Measurements from ENCODE around the gene SND1.

Gene SND1

DNA sequence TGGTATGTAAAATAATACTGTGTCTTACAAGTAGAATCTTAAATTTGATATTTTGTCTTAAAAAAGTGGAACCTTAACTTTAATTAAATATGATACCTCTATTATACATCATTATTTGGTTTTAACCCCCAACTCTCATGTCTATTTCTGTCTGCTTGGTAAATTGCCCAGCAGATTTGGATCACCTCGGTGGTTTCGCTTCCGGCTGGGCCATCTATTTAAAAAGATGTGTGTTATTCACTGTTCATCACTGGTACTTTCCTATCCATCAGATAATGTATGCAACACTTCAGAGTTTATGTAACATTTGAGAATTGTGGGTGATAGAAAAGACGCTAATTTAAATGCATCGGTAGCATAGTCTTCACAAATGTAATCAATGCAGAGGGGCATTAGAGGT lies 119.7 kb downstream of the SND1 start:
- WGBS (ENCODE audit: insufficient coverage): no CpG with 5 or more reads among the region's 5 CpGs
- Histone ChIP-seq H3K4me3 (ENCODE audit: control insufficient read depth in 1 of 7, extremely low read depth in 1 of 7, insufficient read depth in 4 of 7, low read depth in 2 of 7, low read length in 6 of 7) (no peak overlapping the region), H3K27me3 (replicated peaks in 2 of 5; ENCODE audit: control insufficient read depth in 4 of 5, insufficient read depth in 5 of 5, low read length in 4 of 5) (no peaks in the 10 kb centered on the region), H3K27ac (ENCODE audit: insufficient read depth in 1 of 2, low read depth in 1 of 2, low read length in 2 of 2, poor library complexity in 1 of 2, severe bottlenecking in 2 of 2) (no peak overlapping the region), H3K36me3 (ENCODE audit: control insufficient read depth in 4 of 4, insufficient read depth in 4 of 4, low read length in 3 of 4) (peaks cover 0 to 4% (median 0%) of the 10 kb centered on the region in 4 experiments), H3K4me1 (ENCODE audit: control extremely low read depth in 1 of 4, control insufficient read depth in 4 of 4, insufficient read depth in 4 of 4, low read length in 3 of 4) (peaks cover 0 to 16% (median 10%) of the 10 kb centered on the region in 4 experiments), H3K9me3 (ENCODE audit: control extremely low read depth in 1 of 5, control insufficient read depth in 4 of 5, insufficient read depth in 2 of 5, low read depth in 1 of 5, low read length in 4 of 5) (no peaks in the 10 kb centered on the region)
- ChIA-PET CTCF (no interaction called here), POLR2A (no interaction called here)
- no peak for DNase-seq

DNA sequence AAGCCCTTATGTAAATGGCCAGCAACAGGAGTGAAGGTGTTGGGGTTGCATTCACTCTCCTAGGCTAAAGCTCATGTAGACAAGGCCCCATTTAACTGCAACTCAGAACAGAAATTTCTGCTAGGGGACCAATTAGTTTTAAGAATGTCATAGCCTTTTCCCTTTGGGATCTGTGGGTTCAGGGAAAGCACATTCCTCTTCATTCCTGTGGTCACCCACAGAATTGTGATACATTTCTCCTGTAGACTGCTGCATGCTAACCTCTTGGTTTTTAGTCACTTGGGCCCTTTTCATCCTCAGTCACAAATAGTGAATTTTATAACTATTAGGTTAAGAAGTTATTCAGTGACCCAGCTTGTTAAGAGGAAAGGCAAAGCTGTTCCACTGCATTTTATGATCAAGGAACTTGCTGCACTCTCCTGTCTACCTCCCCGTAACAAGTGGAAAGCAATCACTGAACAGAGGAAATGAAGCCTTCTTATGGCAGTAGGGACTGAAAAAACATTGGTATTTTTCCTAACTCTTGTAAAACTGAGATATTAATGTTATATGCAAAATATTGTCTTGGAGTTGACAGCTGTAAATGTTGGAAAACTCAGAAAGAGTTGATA lies 124.9 kb downstream of the SND1 start:
- ChIA-PET POLR2A (no interaction called here), CTCF (no interaction called here)
- H3K9me3 ChIP-seq (ENCODE audit: control extremely low read depth in 1 of 5, control insufficient read depth in 4 of 5, insufficient read depth in 2 of 5, low read depth in 1 of 5, low read length in 4 of 5): no peaks in the 10 kb centered on the region
- no peaks in the 10 kb centered on the region for H3K36me3 ChIP-seq (ENCODE audit: control insufficient read depth in 4 of 4, insufficient read depth in 4 of 4, low read length in 3 of 4)
- H3K4me3 ChIP-seq (ENCODE audit: control insufficient read depth in 1 of 7, extremely low read depth in 1 of 7, insufficient read depth in 4 of 7, low read depth in 2 of 7, low read length in 6 of 7): no peak overlapping the region
- no CpG with 5 or more reads among the region's 1 CpG for WGBS (ENCODE audit: insufficient coverage)
- H3K27me3 ChIP-seq (replicated peaks in 2 of 5; ENCODE audit: control insufficient read depth in 4 of 5, insufficient read depth in 5 of 5, low read length in 4 of 5): no peaks in the 10 kb centered on the region
- H3K27ac ChIP-seq (ENCODE audit: insufficient read depth in 1 of 2, low read depth in 1 of 2, low read length in 2 of 2, poor library complexity in 1 of 2, severe bottlenecking in 2 of 2): no peak overlapping the region
- DNase-seq: no peak
- peaks cover 0 to 10% (median 5%) of the 10 kb centered on the region in 4 experiments for H3K4me1 ChIP-seq (ENCODE audit: control extremely low read depth in 1 of 4, control insufficient read depth in 4 of 4, insufficient read depth in 4 of 4, low read length in 3 of 4)

DNA sequence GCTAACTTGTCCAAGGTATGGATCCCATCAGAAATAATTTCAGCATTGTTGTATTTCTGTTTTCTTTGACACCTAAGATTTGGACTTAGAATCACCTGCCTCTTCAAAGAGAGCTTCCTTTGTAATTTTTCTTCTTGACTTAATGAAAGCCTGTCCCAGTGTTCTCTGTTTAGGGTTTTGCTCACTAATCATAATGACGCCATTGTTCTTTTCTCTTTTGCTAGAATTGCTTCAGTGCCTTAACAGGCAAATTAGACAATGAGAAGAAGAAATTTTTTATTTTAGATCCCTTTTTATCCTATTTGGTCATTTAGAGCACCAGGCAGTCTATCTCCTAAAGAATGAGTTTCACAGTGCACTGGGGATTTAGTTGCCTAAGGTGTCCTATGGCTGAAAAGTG lies 128.5 kb downstream of the SND1 start:
- POLR2A ChIA-PET: no interaction called here
- H3K9me3 ChIP-seq (ENCODE audit: control extremely low read depth in 1 of 5, control insufficient read depth in 4 of 5, insufficient read depth in 2 of 5, low read depth in 1 of 5, low read length in 4 of 5): no peaks in the 10 kb centered on the region

DNA sequence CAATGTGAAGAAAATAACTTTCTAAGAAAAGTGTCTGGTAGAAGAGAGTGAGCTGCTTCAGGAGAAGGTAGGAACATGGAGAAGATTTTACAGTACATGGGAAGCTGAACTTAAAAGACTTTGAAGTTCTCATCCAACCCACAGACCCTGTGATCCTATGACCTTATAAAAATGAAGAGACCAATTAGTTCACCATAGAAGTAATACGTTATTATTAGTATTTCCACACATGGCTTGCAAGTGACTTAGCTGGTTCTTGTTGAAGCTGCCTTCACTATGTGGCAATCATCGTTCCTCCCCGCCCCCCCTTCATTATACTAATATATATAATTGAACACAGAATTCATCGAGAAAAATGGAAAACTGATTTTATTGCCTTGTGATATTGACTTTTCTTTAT lies 129.1 kb downstream of the SND1 start:
- CTCF ChIA-PET: interaction anchor here (0.6 to 0.9 kb wide), 2 partner anchors 83 to 428 kb away, joined by 3 to 4 read pairs; no protein-coding TSS in a partner anchor
- peaks cover 0 to 7% (median 0%) of the 10 kb centered on the region in 4 experiments for H3K36me3 ChIP-seq (ENCODE audit: control insufficient read depth in 4 of 4, insufficient read depth in 4 of 4, low read length in 3 of 4)

More for the DNA sequence above, 128.5 kb downstream of the SND1 start:
- Histone ChIP-seq H3K36me3 (ENCODE audit: control insufficient read depth in 4 of 4, insufficient read depth in 4 of 4, low read length in 3 of 4) (peaks cover 0 to 7% (median 0%) of the 10 kb centered on the region in 4 experiments), H3K4me1 (ENCODE audit: control extremely low read depth in 1 of 4, control insufficient read depth in 4 of 4, insufficient read depth in 4 of 4, low read length in 3 of 4) (peaks cover 3 to 27% (median 18%) of the 10 kb centered on the region in 4 experiments), H3K4me3 (ENCODE audit: control insufficient read depth in 1 of 7, extremely low read depth in 1 of 7, insufficient read depth in 4 of 7, low read depth in 2 of 7, low read length in 6 of 7) (no peak overlapping the region), H3K27me3 (replicated peaks in 2 of 5; ENCODE audit: control insufficient read depth in 4 of 5, insufficient read depth in 5 of 5, low read length in 4 of 5) (no peaks in the 10 kb centered on the region), H3K27ac (ENCODE audit: insufficient read depth in 1 of 2, low read depth in 1 of 2, low read length in 2 of 2, poor library complexity in 1 of 2, severe bottlenecking in 2 of 2) (no peak overlapping the region)
- 100% methylated on average over 1 of the region's 1 CpG for WGBS (ENCODE audit: insufficient coverage)
- CTCF ChIA-PET: interaction anchor here (0.6 to 0.9 kb wide), 2 partner anchors 84 to 429 kb away, joined by 3 to 4 read pairs; no protein-coding TSS in a partner anchor
- no peak for DNase-seq

DNA sequence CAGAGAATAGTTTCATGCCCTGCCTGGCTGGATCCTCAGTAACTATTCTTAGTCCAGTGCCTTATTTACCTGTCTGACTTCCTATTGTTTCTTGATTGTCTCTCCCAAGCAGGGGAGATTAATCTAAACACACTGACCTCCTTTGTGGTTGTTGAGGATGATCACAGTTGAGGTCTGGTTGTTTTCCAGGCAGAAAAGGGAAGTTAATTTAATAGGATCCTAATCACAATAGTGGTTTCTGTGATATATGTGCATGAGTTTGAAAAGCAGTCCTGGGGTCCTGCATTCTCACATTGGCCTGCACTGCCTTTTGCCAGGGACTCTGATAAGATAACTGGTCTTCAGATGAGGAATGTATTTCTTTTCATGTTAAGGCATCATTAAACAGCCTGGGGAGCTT lies 130.1 kb downstream of the SND1 start:
- POLR2A ChIA-PET: no interaction called here

More for the DNA sequence above, 129.1 kb downstream of the SND1 start:
- POLR2A ChIA-PET: no interaction called here
- Histone ChIP-seq H3K4me3 (ENCODE audit: control insufficient read depth in 1 of 7, extremely low read depth in 1 of 7, insufficient read depth in 4 of 7, low read depth in 2 of 7, low read length in 6 of 7) (no peak overlapping the region), H3K4me1 (ENCODE audit: control extremely low read depth in 1 of 4, control insufficient read depth in 4 of 4, insufficient read depth in 4 of 4, low read length in 3 of 4) (peaks cover 3 to 27% (median 18%) of the 10 kb centered on the region in 4 experiments), H3K9me3 (ENCODE audit: control extremely low read depth in 1 of 5, control insufficient read depth in 4 of 5, insufficient read depth in 2 of 5, low read depth in 1 of 5, low read length in 4 of 5) (no peaks in the 10 kb centered on the region), H3K27ac (ENCODE audit: insufficient read depth in 1 of 2, low read depth in 1 of 2, low read length in 2 of 2, poor library complexity in 1 of 2, severe bottlenecking in 2 of 2) (no peak overlapping the region), H3K27me3 (replicated peaks in 2 of 5; ENCODE audit: control insufficient read depth in 4 of 5, insufficient read depth in 5 of 5, low read length in 4 of 5) (no peaks in the 10 kb centered on the region)
- no peak for DNase-seq
- WGBS (ENCODE audit: insufficient coverage): 100% methylated on average over 1 of the region's 4 CpGs

DNA sequence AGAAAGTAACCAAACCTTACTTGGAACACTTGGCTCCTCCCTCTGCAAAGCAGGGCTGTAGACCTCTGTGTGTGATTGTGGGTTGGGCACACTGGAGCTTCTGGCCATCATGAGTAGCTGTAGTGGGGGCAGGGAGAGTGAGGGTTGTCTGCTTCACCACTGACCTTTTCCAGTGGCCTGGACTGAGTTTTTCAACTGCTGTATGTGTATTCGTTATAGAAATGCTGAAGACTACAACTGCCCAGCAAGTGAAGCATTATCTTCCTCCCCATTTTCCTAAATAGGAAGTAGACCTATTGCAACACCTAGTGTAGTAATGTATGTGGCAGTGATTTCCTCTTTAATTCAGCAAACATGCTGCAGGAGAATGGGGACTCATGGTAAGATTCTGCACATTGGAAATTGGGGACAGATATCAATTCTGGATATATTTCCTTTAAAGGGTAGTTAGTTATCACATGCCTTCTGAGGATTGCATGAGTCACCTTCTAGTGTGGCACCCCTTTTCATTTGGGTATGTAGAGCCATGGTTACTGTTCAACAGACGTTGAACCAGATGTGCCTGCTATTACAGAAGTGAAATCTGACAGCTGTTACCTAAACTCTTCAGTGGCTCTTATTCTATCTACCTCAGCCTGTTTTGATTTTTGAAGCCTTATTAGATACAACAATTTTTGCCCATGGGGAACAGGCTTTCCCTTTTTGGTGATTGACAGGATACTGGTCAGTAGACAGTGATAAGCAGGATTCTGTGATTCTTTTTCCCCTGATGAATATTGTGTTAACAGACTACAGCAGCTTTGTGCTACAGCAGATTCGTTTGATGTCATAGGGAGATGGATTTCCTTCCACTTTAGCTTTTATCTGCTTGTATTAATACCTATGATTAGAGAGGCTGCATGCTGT lies 130.9 kb downstream of the SND1 start:
- H3K4me3 ChIP-seq (ENCODE audit: control insufficient read depth in 1 of 7, extremely low read depth in 1 of 7, insufficient read depth in 4 of 7, low read depth in 2 of 7, low read length in 6 of 7): no peak overlapping the region
- H3K27ac ChIP-seq (ENCODE audit: insufficient read depth in 1 of 2, low read depth in 1 of 2, low read length in 2 of 2, poor library complexity in 1 of 2, severe bottlenecking in 2 of 2): no peak overlapping the region
- no peaks in the 10 kb centered on the region for H3K27me3 ChIP-seq (replicated peaks in 2 of 5; ENCODE audit: control insufficient read depth in 4 of 5, insufficient read depth in 5 of 5, low read length in 4 of 5)
- H3K9me3 ChIP-seq (ENCODE audit: control extremely low read depth in 1 of 5, control insufficient read depth in 4 of 5, insufficient read depth in 2 of 5, low read depth in 1 of 5, low read length in 4 of 5): no peaks in the 10 kb centered on the region
- H3K36me3 ChIP-seq (ENCODE audit: control insufficient read depth in 4 of 4, insufficient read depth in 4 of 4, low read length in 3 of 4): peaks cover 0 to 7% (median 0%) of the 10 kb centered on the region in 4 experiments
- peaks cover 3 to 28% (median 21%) of the 10 kb centered on the region in 4 experiments for H3K4me1 ChIP-seq (ENCODE audit: control extremely low read depth in 1 of 4, control insufficient read depth in 4 of 4, insufficient read depth in 4 of 4, low read length in 3 of 4)
- 80% methylated on average over 2 of the region's 3 CpGs for WGBS (ENCODE audit: insufficient coverage)
- peak in 2 of 3 donors; percentile 31 to 57 for DNase-seq
- POLR2A ChIA-PET: no interaction called here
- CTCF ChIA-PET: interaction anchor here (1.7 to 1.9 kb wide), 2 partner anchors 9 to 11 kb away, joined by 3 to 5 read pairs; no protein-coding TSS in a partner anchor

More for the DNA sequence above, 130.1 kb downstream of the SND1 start:
- no peaks in the 10 kb centered on the region for H3K27me3 ChIP-seq (replicated peaks in 2 of 5; ENCODE audit: control insufficient read depth in 4 of 5, insufficient read depth in 5 of 5, low read length in 4 of 5)
- H3K4me1 ChIP-seq (ENCODE audit: control extremely low read depth in 1 of 4, control insufficient read depth in 4 of 4, insufficient read depth in 4 of 4, low read length in 3 of 4): peaks cover 3 to 27% (median 19%) of the 10 kb centered on the region in 4 experiments
- no peaks in the 10 kb centered on the region for H3K9me3 ChIP-seq (ENCODE audit: control extremely low read depth in 1 of 5, control insufficient read depth in 4 of 5, insufficient read depth in 2 of 5, low read depth in 1 of 5, low read length in 4 of 5)
- no peak overlapping the region for H3K27ac ChIP-seq (ENCODE audit: insufficient read depth in 1 of 2, low read depth in 1 of 2, low read length in 2 of 2, poor library complexity in 1 of 2, severe bottlenecking in 2 of 2)
- no peak overlapping the region for H3K4me3 ChIP-seq (ENCODE audit: control insufficient read depth in 1 of 7, extremely low read depth in 1 of 7, insufficient read depth in 4 of 7, low read depth in 2 of 7, low read length in 6 of 7)
- CTCF ChIA-PET: interaction anchor here (1.9 kb wide), 1 partner anchor 10 kb away, joined by 5 read pairs; no protein-coding TSS in a partner anchor
- H3K36me3 ChIP-seq (ENCODE audit: control insufficient read depth in 4 of 4, insufficient read depth in 4 of 4, low read length in 3 of 4): peaks cover 0 to 7% (median 0%) of the 10 kb centered on the region in 4 experiments
- peak; percentile 13 to 77 (median 70) for DNase-seq

DNA sequence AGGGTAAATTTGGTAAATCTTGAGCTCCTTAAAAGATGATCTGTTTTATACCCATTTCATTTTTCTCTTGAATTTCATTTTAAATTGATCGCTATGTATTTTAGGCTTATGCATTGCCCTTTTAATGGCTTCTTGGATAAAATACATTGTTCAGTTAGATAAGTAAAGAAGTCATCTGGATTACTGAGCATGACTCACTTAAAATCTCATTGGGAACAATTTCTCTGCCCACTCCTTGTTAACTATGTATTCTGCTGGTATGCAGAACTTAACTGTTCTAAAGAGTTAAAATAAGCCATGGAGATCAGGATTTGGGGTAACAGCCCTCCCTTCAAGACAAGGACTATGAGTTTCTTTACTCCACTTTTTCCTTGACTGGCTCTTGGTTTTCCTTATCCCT lies 134.2 kb downstream of the SND1 start:
- 100% methylated on average over 1 of the region's 1 CpG for WGBS (ENCODE audit: insufficient coverage)
- no peak overlapping the region for H3K27ac ChIP-seq (ENCODE audit: insufficient read depth in 1 of 2, low read depth in 1 of 2, low read length in 2 of 2, poor library complexity in 1 of 2, severe bottlenecking in 2 of 2)

More for the DNA sequence above, 134.2 kb downstream of the SND1 start:
- H3K4me1 ChIP-seq (ENCODE audit: control extremely low read depth in 1 of 4, control insufficient read depth in 4 of 4, insufficient read depth in 4 of 4, low read length in 3 of 4): peaks cover 3 to 33% (median 19%) of the 10 kb centered on the region in 4 experiments
- no peaks in the 10 kb centered on the region for H3K27me3 ChIP-seq (replicated peaks in 2 of 5; ENCODE audit: control insufficient read depth in 4 of 5, insufficient read depth in 5 of 5, low read length in 4 of 5)
- H3K9me3 ChIP-seq (ENCODE audit: control extremely low read depth in 1 of 5, control insufficient read depth in 4 of 5, insufficient read depth in 2 of 5, low read depth in 1 of 5, low read length in 4 of 5): no peaks in the 10 kb centered on the region
- POLR2A ChIA-PET: no interaction called here
- H3K36me3 ChIP-seq (ENCODE audit: control insufficient read depth in 4 of 4, insufficient read depth in 4 of 4, low read length in 3 of 4): peaks cover 0 to 7% (median 0%) of the 10 kb centered on the region in 4 experiments
- DNase-seq: no peak
- CTCF ChIA-PET: no interaction called here
- H3K4me3 ChIP-seq (ENCODE audit: control insufficient read depth in 1 of 7, extremely low read depth in 1 of 7, insufficient read depth in 4 of 7, low read depth in 2 of 7, low read length in 6 of 7): no peak overlapping the region

All from common myeloid progenitor, CD34-positive (primary cell).